KOPT-K1 (cell line): ENCODE measurements around the gene MOB3A.

Experiments used
- H3K27ac ChIP-seq: fragments of 200-600 bp; sonication (generic); 2 replicates; pipeline ENCODE4 v1.5.1; 2016; ENCODE audit warnings: antibody characterized with exemption, mild to moderate bottlenecking, low read depth, low read length; ENCODE audit not compliant: poor library complexity, severe bottlenecking
- H3K36me3 ChIP-seq: fragments of 200-600 bp; sonication (generic); 2 replicates; pipeline ENCODE4 v1.5.1; 2017; ENCODE audit warnings: antibody characterized with exemption, mild to moderate bottlenecking, low read length, moderate library complexity; ENCODE audit not compliant: insufficient read depth
- H3K9me3 ChIP-seq: fragments of 200-600 bp; sonication (generic); 2 replicates; pipeline ENCODE4 v1.5.1; 2017; ENCODE audit warnings: antibody characterized with exemption, low read length, mild to moderate bottlenecking; ENCODE audit not compliant: insufficient read depth, poor library complexity, severe bottlenecking

MOB3A gene

DNA sequence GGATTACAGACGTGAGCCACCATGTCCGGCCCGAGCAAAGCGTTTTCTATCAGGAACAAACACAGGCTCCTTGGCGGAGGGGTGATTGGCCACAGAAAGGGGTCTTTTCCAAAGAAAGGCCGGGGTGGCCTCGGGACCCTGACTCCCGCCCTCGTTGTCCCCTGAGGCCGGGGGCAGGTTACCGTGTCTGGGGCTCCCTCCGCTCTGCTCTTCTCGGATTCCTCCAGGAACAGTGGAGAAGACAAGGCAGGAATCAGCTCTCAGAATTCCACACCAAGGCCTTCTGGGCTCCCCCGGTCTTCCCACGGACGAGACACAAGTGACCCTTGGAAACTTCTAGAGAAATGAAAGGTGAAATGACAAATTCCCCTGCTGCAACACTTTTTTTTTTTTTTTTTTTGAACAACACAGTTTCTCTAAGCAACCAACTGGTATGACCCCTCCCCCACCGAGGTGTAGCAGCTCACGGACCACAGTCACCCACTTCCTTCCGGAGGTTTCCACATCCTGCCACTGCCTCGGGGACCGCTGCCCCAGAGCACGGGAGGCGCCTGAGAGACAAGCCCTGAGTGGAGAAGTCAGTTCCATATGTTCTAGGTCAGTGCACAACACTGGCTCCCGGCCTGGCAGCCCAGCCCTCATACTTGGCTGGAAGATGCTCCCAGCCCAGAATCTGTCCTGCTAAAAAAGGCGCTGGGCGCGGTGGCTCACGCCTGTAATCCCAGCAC is 11.0 kb downstream of the MOB3A start:
- Histone ChIP-seq H3K36me3 (peaks cover 7% of the 10 kb centered on the region; the same call in 1 of the 2 replicates), H3K9me3 (no peaks in the 10 kb centered on the region), H3K27ac (peak overlapping the region; percentile 86)

GRCh38 chr19:2083174-2083854 is 12.8 kb downstream of the MOB3A start:
- H3K9me3 ChIP-seq: no peaks in the 10 kb centered on the region
- H3K36me3 ChIP-seq: peaks cover 26% of the 10 kb centered on the region
- H3K27ac ChIP-seq: peak overlapping the region; percentile 86

- Histone ChIP-seq H3K27ac (peak overlapping the region; percentile 86), H3K36me3 (peaks cover 38% of the 10 kb centered on the region), H3K9me3 (no peaks in the 10 kb centered on the region)
Measured at GRCh38 chr19:2081873-2082810, 14.0 kb downstream of the MOB3A start.

DNA sequence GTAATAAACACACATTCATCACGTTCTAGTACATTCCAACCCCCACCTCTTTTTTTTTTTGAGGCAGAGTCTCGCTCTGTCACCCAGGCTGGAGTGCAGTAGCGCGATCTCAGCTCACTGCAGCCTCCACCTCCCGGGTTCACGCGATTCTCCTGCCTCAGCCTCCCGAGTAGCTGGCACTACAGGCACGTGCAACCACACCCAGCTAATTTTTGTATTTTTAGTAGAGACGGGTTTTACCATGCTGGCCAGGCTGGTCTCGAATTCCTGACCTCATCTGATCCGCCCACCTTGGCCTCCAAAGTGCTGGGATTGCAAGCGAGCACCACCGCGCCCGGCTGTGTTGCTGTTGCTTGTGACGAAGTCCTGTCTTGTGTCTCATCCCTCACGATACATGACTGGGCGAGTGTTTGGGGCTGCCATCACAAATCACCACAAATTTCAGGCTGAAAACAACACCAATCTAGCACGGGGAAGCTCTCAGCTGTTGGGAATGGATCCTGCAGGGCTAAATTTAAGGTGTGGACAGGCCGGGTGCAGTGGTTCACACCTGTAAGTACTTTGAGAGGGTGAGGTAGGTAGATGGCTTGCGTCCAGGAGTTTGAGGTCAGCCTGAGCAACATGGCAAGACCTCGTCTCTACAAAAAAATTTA is 15.7 kb downstream of the MOB3A start:
- Histone ChIP-seq H3K9me3 (no peaks in the 10 kb centered on the region), H3K36me3 (peaks cover 54% of the 10 kb centered on the region), H3K27ac (no peak overlapping the region)

DNA sequence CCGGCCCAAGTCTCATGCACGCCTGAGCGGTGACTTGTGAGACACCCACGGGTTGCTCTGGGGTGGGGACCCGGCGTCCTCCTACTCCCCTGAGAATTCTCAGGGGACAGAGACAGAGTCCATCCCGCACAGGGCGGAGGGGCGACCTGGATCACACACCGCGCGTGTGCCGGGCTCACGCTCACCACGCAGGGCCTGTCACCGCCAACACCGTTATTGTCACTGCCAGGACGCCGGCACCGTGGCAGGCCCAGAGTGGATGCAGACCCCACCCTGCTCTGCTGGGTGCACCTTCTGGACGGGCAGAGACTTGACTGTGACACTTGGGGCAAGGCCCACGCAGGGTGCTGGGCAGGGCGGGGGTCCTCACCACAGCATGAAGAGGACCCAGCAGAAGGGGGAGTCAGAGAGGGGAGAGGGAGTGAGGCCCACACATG is 16.2 kb downstream of the MOB3A start:
- Histone ChIP-seq H3K36me3 (peaks cover 60% of the 10 kb centered on the region), H3K9me3 (no peaks in the 10 kb centered on the region), H3K27ac (no peak overlapping the region)

GRCh38 chr19:2079076-2079864 is 16.9 kb downstream of the MOB3A start:
- H3K27ac ChIP-seq: no peak overlapping the region
- H3K36me3 ChIP-seq: peaks cover 65% of the 10 kb centered on the region
- no peaks in the 10 kb centered on the region for H3K9me3 ChIP-seq

- H3K27ac ChIP-seq: no peak overlapping the region
- peaks cover 77% of the 10 kb centered on the region for H3K36me3 ChIP-seq
- H3K9me3 ChIP-seq: no peaks in the 10 kb centered on the region
Measured at GRCh38 chr19:2077833-2078619, 18.1 kb downstream of the MOB3A start.

- Histone ChIP-seq H3K9me3 (no peaks in the 10 kb centered on the region), H3K27ac (no peak overlapping the region), H3K36me3 (peaks cover 84% of the 10 kb centered on the region)
Measured at GRCh38 chr19:2077398-2077797, 18.7 kb downstream of the MOB3A start.

DNA sequence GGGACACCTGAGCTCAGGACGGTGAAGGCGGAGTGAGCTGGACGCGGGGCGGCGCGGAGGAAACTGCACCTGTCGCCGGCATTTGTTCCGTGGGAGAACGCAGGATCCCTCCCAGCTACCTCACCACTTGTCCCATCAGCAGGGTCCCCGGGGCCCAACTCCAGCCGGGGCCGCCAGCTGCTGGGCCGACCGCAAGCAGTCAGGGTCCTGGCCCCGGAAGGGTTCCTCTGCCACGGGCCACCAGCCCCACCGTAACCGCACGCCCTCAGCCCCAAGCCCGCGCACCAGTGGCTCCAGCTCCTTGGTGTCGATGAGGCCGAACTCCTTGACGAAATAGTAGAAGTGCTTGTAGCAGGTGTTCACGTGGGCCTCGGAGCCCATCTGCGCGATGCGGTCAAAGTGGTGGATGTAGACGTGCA is 19.6 kb downstream of the MOB3A start:
- Histone ChIP-seq H3K36me3 (peaks cover 92% of the 10 kb centered on the region), H3K9me3 (no peaks in the 10 kb centered on the region), H3K27ac (no peak overlapping the region)

DNA sequence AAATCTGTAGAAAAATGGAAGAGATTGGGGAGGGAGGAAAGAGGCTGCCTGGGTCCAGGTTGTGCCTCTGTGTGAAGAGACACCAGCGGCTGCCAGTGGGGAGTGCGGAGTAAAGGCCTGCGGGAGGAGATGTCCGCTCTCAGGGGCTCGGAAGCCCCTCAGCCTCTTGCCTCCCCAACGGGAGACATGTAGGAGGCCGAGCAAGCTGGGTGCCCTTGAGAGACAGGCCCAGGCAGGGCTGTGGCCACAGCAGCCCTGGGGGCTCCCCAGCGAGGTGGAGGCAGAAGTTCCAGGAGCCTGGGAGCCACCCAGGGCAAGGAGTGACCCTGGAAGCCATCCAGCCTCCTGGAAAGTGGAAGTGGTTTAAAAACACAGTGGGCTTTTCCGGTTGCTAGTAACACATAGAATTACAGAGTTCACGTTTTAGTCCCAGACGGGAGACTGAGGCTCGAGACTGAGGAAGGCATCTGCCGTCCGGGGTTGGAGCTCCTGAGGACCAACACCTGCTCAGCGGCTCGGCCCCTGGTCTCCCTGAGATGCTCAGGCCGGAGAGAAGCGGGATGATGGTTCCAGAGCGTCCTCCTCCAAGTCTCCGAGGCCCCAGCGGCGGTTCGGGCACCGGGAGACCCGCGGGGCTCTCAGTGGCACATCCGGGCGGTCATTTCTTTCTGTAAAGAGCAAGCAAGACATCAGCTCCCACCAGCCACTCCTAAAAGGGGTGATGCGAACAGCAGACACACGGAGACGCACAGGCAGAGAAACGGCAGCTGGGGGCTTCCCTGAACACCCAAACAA is 23.2 kb downstream of the MOB3A start:
- peaks cover 76% of the 10 kb centered on the region for H3K36me3 ChIP-seq
- H3K9me3 ChIP-seq: no peaks in the 10 kb centered on the region
- H3K27ac ChIP-seq: no peak overlapping the region

DNA sequence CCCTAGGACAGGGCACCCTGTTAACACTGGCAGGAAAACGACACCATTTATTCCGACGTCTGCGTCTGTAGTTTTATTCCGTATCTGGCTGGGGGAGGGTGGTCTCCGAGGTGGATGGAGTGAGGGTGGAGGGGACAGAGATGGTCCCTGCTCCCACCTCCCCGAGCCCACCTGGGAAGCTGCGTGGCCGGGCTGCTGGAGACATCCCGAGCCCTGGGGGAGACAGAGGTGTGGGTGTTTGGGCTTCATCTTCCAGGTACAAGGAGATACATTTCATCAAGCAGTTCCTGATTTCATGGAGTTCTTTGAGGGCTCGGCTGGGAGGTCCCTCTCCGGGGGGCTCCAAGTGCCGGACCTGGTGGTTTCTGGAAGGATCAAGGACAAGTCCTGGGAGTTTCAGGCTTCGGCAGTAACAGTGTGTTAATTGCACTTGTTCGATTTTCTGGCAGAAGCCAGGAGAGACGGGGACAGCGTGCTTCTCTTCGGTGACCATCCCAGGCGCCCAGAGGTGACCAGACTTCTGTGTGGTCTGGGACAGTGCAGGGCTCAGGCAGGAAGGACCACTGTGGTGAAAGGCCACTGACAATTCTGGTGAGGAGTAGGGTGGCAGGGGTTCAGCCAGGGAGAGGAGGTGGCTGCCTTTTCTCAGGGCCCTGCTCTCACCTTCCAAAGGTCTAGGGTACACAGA is 25.0 kb downstream of the MOB3A start:
- Histone ChIP-seq H3K36me3 (peaks cover 58% of the 10 kb centered on the region), H3K27ac (no peak overlapping the region), H3K9me3 (no peaks in the 10 kb centered on the region)

- Histone ChIP-seq H3K27ac (no peak overlapping the region), H3K36me3 (peaks cover 51% of the 10 kb centered on the region), H3K9me3 (no peaks in the 10 kb centered on the region)
Measured at GRCh38 chr19:2070436-2070827, 25.7 kb downstream of the MOB3A start.
